Right renal pelvis (tissue), 4 donors: Measurements from ENCODE around the gene KYAT1. TPM values are rescaled to one million over a fixed set of nuclear protein-coding genes. Genes with fewer than 3 reads are reported as not detected.

Source experiments
- DNase-seq, 4 donors: peaks; one replicate each; pipeline ENCODE4 v3.0.0-alpha.2; 2013; ENCODE audit warnings: low read depth in 4 of 4, low spot score in 3 of 4, missing footprints in 1 of 4
- polyA plus RNA-seq, 4 donors: library from polyadenylated mRNA; unstranded; fragments of 120-200 nt; gene quantifications; one replicate each; pipeline ENCODE4 v1.2.1, GENCODE V29; 2013; ENCODE audit not compliant: insufficient read length in 4 of 4

KYAT1 gene
- polyA plus RNA-seq, 4 donors, result 21.6 to 23.6 (median 22.5) TPM

DNA sequence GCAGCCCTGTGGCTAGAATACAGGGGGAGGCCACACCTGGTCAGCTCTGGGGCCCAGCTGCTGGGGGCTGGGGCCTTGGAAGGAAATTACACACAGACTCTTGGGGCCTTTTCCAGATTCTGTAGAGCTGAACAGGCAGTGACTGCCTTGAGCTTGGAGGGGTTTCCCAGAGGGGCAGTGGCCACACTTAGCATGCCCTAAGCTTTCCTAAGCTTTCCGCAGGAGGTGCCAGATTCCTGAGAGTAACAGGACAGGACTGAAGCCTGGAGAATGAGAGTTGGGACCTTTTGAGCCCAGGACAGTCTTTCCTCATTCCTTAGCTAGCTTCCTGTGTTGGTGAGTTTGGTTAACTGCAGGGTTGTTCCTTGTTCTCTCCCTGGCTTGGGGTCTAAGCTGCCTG lies 93.3 kb downstream of the KYAT1 start:
- no peak for DNase-seq

DNA sequence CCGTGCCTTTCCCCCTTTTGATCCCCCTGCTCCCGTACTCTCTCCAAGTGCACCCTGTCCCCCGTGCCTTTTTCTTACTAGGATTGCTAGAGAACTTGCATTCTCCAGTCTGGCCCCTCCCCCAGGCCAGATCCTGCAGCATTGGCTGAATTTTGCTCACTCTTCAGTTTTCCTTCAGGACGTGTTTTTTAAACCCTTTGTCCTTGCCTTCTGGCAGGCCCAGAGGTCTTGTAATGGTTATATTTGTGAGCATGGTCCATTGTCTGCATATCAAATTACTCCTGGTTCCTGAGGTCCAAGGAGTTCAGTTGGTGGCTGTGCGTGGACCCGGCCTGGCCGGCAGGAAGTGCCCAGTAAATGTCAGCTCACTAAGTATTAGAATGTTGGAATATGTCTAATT lies 94.1 kb downstream of the KYAT1 start:
- no peak for DNase-seq

DNA sequence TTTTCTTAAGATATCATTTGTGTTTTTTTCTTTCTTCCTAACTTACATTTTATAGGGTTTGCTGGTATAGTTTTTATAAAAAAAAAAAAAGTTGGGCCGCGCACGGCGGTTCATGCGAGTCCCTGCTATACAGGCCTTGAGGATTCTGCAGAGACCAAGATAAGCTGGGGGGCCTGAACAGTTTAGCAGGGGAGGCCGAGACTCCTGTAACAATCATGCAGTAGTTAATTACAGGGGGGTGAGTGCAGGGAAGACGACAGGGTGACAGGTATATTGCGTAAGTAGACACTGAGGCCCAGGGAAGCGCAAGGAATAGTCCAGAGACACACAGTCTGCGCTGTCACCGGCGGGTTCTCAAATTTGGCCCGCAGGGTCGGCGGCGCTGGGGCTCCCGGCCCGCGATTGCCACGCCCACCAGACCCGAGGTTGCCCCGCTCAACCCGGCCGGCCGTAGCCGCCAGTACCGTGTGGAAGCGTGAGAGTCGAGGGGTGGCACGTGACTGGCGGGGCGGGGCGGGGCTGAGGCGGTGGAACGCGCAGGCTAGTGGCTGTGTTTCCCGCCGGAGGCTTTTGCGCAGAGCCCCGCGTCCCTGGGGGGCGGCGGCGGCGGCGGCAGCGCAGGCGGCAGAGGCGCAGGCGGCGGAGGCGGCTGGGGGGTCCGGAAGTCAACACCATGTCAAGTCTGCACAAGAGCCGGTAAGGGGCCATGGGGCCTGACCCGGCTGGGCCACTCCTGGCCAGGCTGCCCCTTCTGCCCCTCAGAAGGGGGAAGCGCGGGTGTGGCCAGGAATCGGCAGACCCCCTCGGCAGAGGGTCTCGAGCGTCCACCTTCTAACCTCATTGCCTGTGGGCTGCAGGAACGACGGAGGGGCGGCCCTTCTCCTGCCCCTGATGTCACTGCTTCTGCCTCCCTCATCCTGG lies 94.8 kb downstream of the KYAT1 start, which contains the start of gene TBC1D13:
TBC1D13 (plus strand) TSS at position 573 of the 921 bp plus-strand sequence; CDS start at position 674, 101 bp downstream.
- peak in 3 of 4 donors; percentile 49 to 60 (median 57) for DNase-seq

DNA sequence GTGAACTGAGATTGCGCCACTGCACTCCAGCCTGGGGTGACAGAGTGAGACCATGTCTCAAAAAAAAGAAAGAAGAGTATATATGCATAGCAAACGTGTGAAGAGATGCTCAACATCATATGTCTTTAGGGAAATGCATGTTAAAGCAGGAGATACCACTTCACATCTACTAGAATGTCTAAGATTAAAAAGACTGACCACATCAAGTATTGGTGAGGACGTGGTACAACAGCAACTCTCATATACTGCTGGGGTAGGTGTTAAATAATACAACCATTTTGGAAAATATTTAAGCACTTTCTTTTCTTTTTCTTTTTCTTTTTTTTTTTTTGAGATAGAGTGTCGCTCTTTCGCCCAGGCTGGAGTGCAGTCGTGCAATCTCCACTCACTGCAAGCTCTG lies 96.3 kb downstream of the KYAT1 start:
- no peak for DNase-seq

Other genes with a start within 250 kb of the KYAT1 start
- gene DYNC2I2, start 225.1 kb downstream of the KYAT1 start, polyA plus RNA-seq, result 10 to 100 TPM; 58.6 to 88.6 (median 64.9) TPM
- gene SET, start 192.7 kb downstream of the KYAT1 start, polyA plus RNA-seq, result 100 to 1,000 TPM; 586 to 729 (median 699) TPM
- 10 to 100 TPM in 3 of 4 donors, 1 to 10 TPM in 1; 8.1 to 12.6 (median 10.2) TPM for gene PKN3, start 179.4 kb downstream of the KYAT1 start, polyA plus RNA-seq
- 10 to 100 TPM; 17.0 to 25.1 (median 17.7) TPM for gene ZDHHC12, start 157.8 kb downstream of the KYAT1 start, polyA plus RNA-seq
- 10 to 100 TPM; 31.7 to 42.6 (median 34.2) TPM for gene ZER1, start 110.0 kb downstream of the KYAT1 start, polyA plus RNA-seq
- 10 to 100 TPM; 36.0 to 43.5 (median 41.0) TPM for gene TBC1D13, start 94.7 kb downstream of the KYAT1 start, polyA plus RNA-seq
- 10 to 100 TPM in 1 of 4 donors, 1 to 10 TPM in 3; 7.0 to 16.1 (median 8.4) TPM for gene ENDOG, start 63.5 kb downstream of the KYAT1 start, polyA plus RNA-seq
- gene SPOUT1, start 52.2 kb downstream of the KYAT1 start, polyA plus RNA-seq, result 10 to 100 TPM; 40.3 to 48.7 (median 43.0) TPM
- 10 to 100 TPM; 29.5 to 34.3 (median 30.6) TPM for gene LRRC8A, start 183 bp upstream of the KYAT1 start, polyA plus RNA-seq
- gene PHYHD1, start 39.0 kb upstream of the KYAT1 start, polyA plus RNA-seq, result 10 to 100 TPM; 58.8 to 61.6 (median 59.6) TPM
- 10 to 100 TPM; 16.0 to 18.6 (median 17.5) TPM for gene DOLK, start 65.7 kb upstream of the KYAT1 start, polyA plus RNA-seq
- gene NUP188, start 65.7 kb upstream of the KYAT1 start, polyA plus RNA-seq, result 10 to 100 TPM; 38.9 to 41.8 (median 40.2) TPM
- gene SH3GLB2, start 146.4 kb upstream of the KYAT1 start, polyA plus RNA-seq, result 100 to 1,000 TPM; 102 to 144 (median 121) TPM
- gene MIGA2, start 154.7 kb upstream of the KYAT1 start, polyA plus RNA-seq, result 10 to 100 TPM; 17.9 to 23.4 (median 19.1) TPM
- 10 to 100 TPM; 19.8 to 24.1 (median 21.6) TPM for gene DOLPP1, start 199.2 kb upstream of the KYAT1 start, polyA plus RNA-seq
- 10 to 100 TPM; 37.8 to 52.5 (median 41.4) TPM for gene CRAT, start 228.8 kb upstream of the KYAT1 start, polyA plus RNA-seq
- 100 to 1,000 TPM in 3 of 4 donors, 10 to 100 TPM in 1; 99.2 to 131 (median 117) TPM for gene PTPA, start 229.5 kb upstream of the KYAT1 start, polyA plus RNA-seq